Right cardiac atrium (tissue), 5 donors: ENCODE results near the gene KRTAP4-6. TPM values are rescaled to one million over a fixed set of nuclear protein-coding genes. Genes with fewer than 3 reads are reported as not detected.
"Not testable (repeated sequence)": the region's sequence is repeated elsewhere in the genome, so short reads cannot be mapped to it uniquely, and the experiment has no call there.

Experiments
- ATAC-seq, 2 donors: fragments of 200-7000 bp; cut with Tn5 transposase; one replicate each; pipeline versions ENCODE4 v1.8.0 to v1.9.1; 2020; ENCODE audit warnings: moderate library complexity in 2 of 2, mild to moderate bottlenecking in 1 of 2
- DNase-seq, 3 donors: peaks; one replicate each; pipeline ENCODE4 v3.0.0-alpha.2; 2020
- H3K27ac ChIP-seq: one replicate; pipeline ENCODE4 v1.5.1; 2013; ENCODE audit warnings: mild to moderate bottlenecking, low read length, control low read depth, moderate library complexity
- H3K27me3 ChIP-seq: one replicate; pipeline ENCODE4 v1.6.1; 2013; ENCODE audit not compliant: control insufficient read depth, insufficient read depth
- H3K4me1 ChIP-seq: one replicate; pipeline ENCODE4 v1.6.1; 2013; ENCODE audit warnings: low read length; ENCODE audit not compliant: control insufficient read depth, insufficient read depth
- H3K4me3 ChIP-seq: one replicate; pipeline ENCODE4 v1.5.1; 2013; ENCODE audit warnings: low read length, control low read depth
- H3K9me3 ChIP-seq: one replicate; pipeline ENCODE4 v1.6.1; 2013; ENCODE audit warnings: low read length; ENCODE audit not compliant: control insufficient read depth
- WGBS: extraction: QIAGEN DNeasy Blood & Tissue Kit; methylation state at CpG from one replicate; pipeline ENCODE4 v1.1.7; 2013; 5-methylcytosine and 5-hydroxymethylcytosine counted together
- intact Hi-C, 4 donors: fragments of 100-400 bp; cut with DNase I; formaldehyde crosslinking; loops; one replicate each; pipeline versions ENCODE4 v1.11.0 to v1.14.0; 2022 to 2023
- polyA plus RNA-seq: library from polyadenylated mRNA; stranded (reverse); fragments of 200-250 nt; gene quantifications from one replicate; pipeline ENCODE4 v1.2.3, GENCODE V29; 2013
- total RNA-seq, 4 donors: library from RNA; stranded (reverse); fragmentation: NEBNext Ultra II Directional; extraction: Animal tissue kit (Norgen Biotek cat#: 25700); gene quantifications; one replicate each; pipeline ENCODE4 v1.2.1, GENCODE V29; 2021
- donor health status: healthy with polysubstance abuse.
- donor health status: DM: no; HTN: yes; CAD: no.
- donor health status: DM: no; HTN: no; CAD: no.
- donor health status: DM: no; HTN: yes; CAD: no; lungs with severe emphysema.
- donor health status: DM: yes; HTN: yes; CAD: no.

The KRTAP4-6 gene
- total and polyA plus RNA-seq, 5 donors, result not detected

DNA sequence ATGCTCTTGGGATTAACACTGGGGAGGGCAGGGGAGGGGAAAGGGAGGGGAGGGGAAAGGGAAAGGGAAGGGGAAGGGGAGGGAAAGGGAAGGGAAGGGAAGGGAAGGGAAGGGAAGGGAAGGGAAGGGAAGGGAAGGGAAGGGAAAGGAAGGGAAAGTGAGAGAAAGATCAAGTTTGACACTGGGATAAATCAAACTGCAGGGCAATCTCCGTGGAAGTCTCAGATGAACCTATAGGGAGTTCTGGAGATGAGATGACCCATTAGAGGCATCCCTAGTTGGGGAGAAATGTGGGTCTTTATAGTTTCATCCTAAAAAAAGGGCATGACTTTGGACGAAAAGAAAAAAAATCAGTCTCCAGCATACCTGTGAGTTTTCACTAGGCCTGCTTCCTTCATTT is 18.6 kb downstream of the KRTAP4-6 start:
- no peak overlapping the region for H3K27ac ChIP-seq
- no peak for ATAC-seq

DNA sequence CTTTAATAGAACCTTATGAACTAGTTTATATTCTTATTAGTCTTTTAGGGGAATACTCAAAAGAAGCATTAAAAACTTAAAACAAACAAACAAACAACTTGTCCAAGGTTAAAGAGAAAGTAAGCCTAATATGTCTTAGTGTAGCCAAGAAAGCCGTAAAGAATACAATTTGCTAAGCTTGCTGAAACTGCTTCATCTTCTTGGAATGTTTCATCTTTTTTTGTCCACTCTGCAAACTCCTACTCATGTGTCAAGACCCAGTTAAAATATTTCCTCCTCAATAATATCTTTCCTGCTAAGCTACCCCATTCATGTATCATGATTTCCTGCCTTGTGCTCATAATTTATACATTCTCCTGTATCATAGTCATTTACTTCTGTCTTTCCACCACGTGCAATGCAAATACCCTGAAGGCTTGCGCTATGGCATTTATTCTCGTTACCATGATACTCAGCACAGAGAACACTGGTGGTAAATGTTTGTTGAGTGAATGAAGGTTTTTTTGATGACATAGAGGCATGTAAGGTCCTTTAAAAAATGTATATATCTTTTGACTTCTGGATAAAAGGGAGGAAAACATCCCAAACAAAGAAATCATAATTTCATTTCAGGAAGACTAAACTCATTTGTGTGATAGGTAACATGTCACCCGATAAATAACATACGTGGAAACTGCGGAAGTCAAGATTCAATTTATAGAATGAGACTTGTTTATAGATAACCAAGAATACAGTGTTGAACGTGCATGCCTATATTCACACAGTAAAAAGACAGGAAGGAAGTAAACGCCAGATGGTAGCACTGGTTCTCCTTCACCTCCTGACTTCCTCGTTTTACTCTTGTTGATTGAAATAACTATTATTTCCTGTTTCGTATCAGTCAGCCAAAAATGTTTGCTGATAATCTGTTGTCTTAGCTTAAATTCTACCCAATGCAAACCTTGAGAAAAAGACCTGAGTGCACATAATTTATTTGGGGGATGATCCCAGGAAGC is 20.4 kb downstream of the KRTAP4-6 start:
- WGBS, result 54% methylated on average over 11 of the region's 11 CpGs
- DNase-seq, H3K27me3 ChIP-seq, intact Hi-C loops, ATAC-seq, H3K9me3 ChIP-seq, H3K4me1 ChIP-seq, H3K4me3 ChIP-seq, H3K27ac ChIP-seq: not testable (repeated sequence)

More for the DNA sequence above, 18.6 kb downstream of the KRTAP4-6 start:
- no peak for DNase-seq
- Histone ChIP-seq H3K9me3 (no peaks in the 10 kb centered on the region), H3K27me3 (no peaks in the 10 kb centered on the region), H3K4me3 (no peak overlapping the region), H3K4me1 (no peaks in the 10 kb centered on the region)
- 85% methylated on average over 2 of the region's 2 CpGs for WGBS
- intact Hi-C loops, result no loop called here

DNA sequence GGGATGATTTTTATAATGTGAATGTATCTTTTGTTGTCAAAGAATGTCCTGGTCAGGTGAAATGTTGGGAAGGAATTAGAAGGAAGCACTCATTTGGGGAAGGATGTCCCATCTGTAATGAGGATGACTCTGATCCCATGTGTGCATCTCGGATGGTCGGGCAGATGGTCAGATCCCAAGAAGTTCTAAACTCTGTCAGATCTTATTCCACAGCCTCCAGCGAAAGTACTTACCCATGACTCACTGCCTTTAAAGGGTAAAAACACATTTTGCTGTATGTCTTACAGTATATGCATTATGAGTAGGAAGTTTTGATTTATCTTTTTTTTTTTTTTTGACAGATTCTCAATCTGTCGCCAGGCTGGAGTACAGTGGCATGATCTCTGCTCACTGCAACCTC is 21.6 kb downstream of the KRTAP4-6 start:
- no peak overlapping the region for H3K4me3 ChIP-seq
- no peaks in the 10 kb centered on the region for H3K4me1 ChIP-seq
- intact Hi-C loops, result no loop called here
- no peak overlapping the region for H3K27ac ChIP-seq
- H3K27me3 ChIP-seq, result no peaks in the 10 kb centered on the region
- no peak for ATAC-seq
- H3K9me3 ChIP-seq, result no peaks in the 10 kb centered on the region
- 85% methylated on average over 4 of the region's 4 CpGs for WGBS
- no peak for DNase-seq

DNA sequence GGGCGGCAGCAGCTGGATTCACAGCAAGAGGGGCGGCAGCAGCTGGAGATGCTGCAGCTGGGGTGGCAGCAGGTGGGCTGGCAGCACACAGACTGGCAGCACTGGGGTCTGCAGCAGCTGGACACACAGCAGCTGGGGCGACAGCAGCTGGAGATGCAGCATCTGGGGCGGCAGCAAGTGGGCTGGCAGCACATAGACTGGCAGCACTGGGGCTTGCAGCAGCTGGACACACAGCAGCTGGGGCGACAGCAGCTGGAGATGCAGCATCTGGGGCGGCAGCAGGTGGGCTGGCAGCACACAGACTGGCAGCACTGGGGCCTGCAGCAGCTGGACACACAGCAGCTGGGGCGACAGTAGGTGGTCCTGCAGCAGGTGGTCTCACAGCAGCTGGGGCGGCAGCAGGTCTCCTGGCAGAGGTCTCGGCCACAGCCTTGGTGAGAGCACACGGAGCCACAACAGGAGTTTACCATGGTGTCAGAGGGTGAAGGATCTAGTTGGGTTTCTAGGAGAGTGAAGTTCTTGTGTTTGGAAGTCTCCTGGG is 22.4 kb downstream of the KRTAP4-6 start, which contains the start of gene KRTAP4-11:
Gene KRTAP4-11 (minus strand): TSS at position 528 of the 541 bp plus-strand sequence. CDS start 58 bp downstream, at position 470.
- WGBS, result 77% methylated on average over 10 of the region's 10 CpGs
- ATAC-seq, H3K9me3 ChIP-seq, H3K27me3 ChIP-seq, H3K27ac ChIP-seq, H3K4me1 ChIP-seq, intact Hi-C loops, H3K4me3 ChIP-seq, DNase-seq: not testable (repeated sequence)

DNA sequence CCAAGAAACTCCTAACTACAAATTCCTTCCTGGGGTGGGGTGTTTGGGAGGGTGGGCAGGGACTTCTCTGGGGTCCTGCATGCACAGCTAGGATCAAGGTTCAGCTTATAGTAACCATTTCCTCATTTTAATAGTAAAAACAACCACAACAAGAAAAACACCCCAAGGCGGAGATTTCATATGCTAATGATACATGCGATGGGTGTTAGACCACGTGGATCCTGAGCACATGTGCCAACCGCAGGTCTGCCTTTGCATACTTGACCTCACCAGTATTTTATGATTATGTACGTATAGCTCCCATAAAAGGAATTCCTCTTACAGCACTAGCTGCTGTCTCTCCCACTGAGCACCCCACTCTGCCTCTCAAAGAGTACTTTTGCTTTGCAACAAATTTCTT is 24.0 kb downstream of the KRTAP4-6 start:
- H3K4me1 ChIP-seq, result no peaks in the 10 kb centered on the region
- no peaks in the 10 kb centered on the region for H3K27me3 ChIP-seq
- H3K9me3 ChIP-seq, result no peaks in the 10 kb centered on the region
- no peak for ATAC-seq
- DNase-seq, result no peak
- no peak overlapping the region for H3K27ac ChIP-seq
- H3K4me3 ChIP-seq, result no peak overlapping the region
- 54% methylated on average over 5 of the region's 5 CpGs for WGBS
- intact Hi-C loops, result no loop called here

DNA sequence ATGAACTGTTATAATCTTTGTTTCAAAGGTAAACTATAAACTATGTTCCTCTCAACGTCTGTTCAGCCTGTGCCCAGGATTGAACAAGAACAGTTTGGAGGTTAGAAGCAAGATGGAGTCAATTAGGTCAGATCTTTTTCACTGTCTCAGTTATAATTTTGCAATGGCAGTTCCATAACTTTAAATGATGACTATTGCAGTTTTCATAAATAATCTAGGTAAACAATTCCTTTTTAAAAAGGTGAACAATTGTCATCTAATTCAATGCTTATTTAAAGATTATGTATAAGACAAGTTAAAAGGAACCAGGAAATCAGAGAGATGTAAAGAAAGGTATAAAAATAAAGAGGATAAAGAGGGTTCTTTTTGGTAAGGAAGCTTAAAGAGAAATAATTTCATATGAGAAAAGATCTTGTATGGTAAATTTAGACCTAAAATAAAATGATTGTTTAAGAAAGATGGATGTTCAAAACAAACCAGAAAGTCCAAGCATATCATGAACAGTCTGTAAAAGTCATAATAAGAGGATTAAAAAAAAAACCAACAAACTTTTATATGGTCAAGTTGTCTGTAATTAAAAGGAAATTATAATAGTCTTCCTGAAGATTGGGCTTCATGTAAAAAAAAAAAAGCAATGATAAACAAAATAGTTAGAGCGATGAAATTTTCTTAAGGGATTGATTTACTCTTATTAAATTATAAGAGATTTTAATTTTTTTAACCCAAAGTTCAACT is 29.0 kb downstream of the KRTAP4-6 start:
- intact Hi-C loops, result no loop called here
- DNase-seq, result no peak
- no peak for ATAC-seq

DNA sequence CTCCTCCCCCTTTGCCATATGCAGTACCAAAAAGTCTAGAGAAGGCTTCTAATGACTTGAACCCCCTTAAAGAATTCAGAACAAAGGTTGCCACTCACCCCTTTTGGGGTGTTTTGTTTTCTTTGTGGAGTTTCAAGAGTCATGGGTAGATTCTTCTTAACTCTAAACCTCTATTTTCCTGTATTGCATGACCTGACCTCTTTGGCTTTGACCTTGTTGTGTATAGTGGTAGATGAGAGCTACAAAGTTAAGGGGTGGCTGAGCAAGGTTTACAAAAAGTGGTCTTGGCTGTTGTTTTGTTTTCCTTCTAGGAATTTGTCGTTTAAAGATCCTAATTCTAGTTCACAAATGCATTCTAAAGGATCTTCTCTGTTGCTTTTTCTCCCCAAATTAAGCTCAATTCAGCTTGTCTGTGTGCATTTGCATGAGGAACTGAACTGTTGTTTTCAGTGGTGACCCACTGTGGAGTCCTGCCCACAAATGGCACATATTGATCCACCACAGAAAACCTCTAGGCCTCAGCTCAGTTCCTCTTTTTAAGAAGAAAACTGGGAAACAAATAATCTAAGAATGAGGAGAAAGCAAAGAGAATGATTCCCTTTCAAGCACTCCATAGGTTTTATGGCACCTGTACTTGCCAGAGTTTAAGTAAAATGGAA is 31.5 kb downstream of the KRTAP4-6 start:
- H3K4me3 ChIP-seq, H3K27me3 ChIP-seq, H3K27ac ChIP-seq, intact Hi-C loops, ATAC-seq, H3K9me3 ChIP-seq, DNase-seq, H3K4me1 ChIP-seq: not testable (repeated sequence)
- 35% methylated on average over 1 of the region's 1 CpG for WGBS

More for the DNA sequence above, 29.0 kb downstream of the KRTAP4-6 start:
- no peaks in the 10 kb centered on the region for H3K4me1 ChIP-seq
- 59% methylated on average over 2 of the region's 2 CpGs for WGBS
- no peak overlapping the region for H3K27ac ChIP-seq
- H3K9me3 ChIP-seq, result no peaks in the 10 kb centered on the region
- H3K27me3 ChIP-seq, result no peaks in the 10 kb centered on the region
- no peak overlapping the region for H3K4me3 ChIP-seq

DNA sequence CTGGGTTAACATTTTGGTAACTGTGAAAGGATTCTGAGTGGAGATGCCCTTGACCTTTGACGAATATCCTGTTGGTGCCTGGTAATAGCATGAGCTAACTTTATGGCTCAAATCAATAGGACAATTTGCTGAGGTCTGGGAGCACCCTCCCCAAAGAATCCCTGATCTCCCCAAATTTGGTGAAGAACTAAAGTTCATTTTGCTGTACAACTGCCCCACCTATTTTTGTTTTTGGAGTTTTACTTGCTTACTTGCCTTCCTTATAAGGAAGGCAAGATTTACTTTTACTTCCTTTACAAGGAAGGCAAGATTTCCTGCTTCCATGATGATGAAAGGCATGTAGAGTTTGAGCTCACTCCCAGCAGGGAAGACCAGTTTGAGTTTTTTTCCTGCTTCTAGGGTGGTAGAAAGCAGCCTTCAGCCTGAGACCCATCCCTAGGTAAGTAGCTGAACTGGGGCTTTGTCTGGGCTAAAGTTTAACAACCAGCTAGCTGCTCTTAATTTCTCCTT is 32.3 kb downstream of the KRTAP4-6 start:
- Histone ChIP-seq H3K27me3 (no peaks in the 10 kb centered on the region), H3K4me3 (no peak overlapping the region), H3K9me3 (no peaks in the 10 kb centered on the region), H3K4me1 (no peaks in the 10 kb centered on the region), H3K27ac (no peak overlapping the region)
- DNase-seq (no peak), ATAC-seq (no peak)
- 59% methylated on average over 1 of the region's 1 CpG for WGBS
- intact Hi-C loops, result no loop called here

DNA sequence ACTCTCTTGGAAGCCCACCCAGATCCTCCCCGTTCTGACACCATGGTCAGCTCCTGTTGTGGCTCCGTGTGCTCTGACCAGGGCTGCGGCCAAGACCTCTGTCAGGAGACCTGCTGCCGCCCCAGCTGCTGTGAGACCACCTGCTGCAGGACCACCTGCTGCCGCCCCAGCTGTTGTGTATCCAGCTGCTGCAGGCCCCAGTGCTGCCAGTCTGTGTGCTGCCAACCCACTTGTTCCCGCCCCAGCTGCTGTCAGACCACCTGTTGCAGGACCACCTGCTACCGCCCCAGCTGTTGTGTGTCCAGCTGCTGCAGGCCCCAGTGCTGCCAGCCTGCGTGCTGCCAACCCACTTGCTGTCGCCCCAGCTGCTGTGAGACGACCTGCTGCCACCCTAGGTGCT is 35.0 kb downstream of the KRTAP4-6 start, which contains the start of gene KRTAP4-9:
Gene KRTAP4-9 (plus strand): TSS at position 43 of the 400 bp plus-strand sequence. CDS start 0 bp downstream, at position 43.
- H3K27me3 ChIP-seq, result not testable (repeated sequence)
- 70% methylated on average over 10 of the region's 10 CpGs for WGBS

DNA sequence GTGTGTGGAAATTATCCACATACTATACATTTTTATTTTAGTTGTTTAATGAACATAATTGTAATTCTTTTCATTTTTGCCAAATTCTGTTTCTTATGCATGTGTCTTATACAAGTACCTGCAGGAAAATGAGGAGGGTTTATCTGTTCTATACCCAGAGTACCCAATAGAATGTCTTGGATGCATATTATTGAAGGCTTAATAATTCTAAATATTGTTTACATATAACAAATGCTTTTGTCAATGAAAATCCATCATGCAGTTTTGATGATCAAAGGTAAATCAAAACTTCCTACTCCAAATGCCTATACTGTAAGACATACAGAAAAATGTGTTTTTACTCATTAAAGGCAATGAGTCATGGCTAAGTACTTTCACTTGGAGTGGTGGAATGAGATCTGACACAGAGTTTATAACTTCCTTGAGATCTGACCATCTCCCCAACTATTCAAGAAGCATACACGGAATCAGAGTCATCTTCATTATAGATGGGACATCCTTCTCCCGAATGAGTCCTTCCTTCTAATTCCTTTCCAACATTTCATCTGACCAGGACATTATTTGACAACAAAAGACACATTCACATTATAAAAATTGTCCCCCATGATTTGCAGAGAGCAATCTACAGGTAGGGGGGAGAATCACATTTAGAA is 35.8 kb downstream of the KRTAP4-6 start:
- H3K27ac ChIP-seq, H3K4me3 ChIP-seq, H3K4me1 ChIP-seq, intact Hi-C loops, ATAC-seq, H3K9me3 ChIP-seq, DNase-seq, H3K27me3 ChIP-seq: not testable (repeated sequence)
- WGBS, result 67% methylated on average over 2 of the region's 2 CpGs

More for the DNA sequence above, 35.0 kb downstream of the KRTAP4-6 start, which contains the start of gene KRTAP4-9:
- H3K4me3 ChIP-seq, DNase-seq, H3K4me1 ChIP-seq, intact Hi-C loops, H3K9me3 ChIP-seq, H3K27ac ChIP-seq, ATAC-seq: not testable (repeated sequence)
